IMR-90 (cell line): ENCODE results near the gene ZNF609. TPM values are rescaled to one million over a fixed set of nuclear protein-coding genes. Genes with fewer than 3 reads are reported as not detected.

ENCODE experiments used
- ATAC-seq: fragments of 200-7000 bp; cut with Tn5 transposase; 2 replicates; pipeline ENCODE4 v1.9.1; 2020; ENCODE audit warnings: low read depth, mild to moderate bottlenecking, moderate library complexity
- BruUV-seq: library from RNA; stranded (reverse); fragments of 400-500 nt; replicated peaks from 2 replicates; lab custom pipeline; 2021; lab: Mats Ljungman, UMichigan
- CTCF ChIA-PET: fragments of 300-600 bp; formaldehyde crosslinking; extraction: SDS; loops from one replicate; lab custom pipeline; 2021; ENCODE audit warnings: antibody characterized with exemption; lab: Yijun Ruan, JAX
- POLR2A ChIA-PET: fragments of 300-600 bp; sonication (Branson Sonifier 250); formaldehyde crosslinking; loops from one replicate; lab custom pipeline; 2022; ENCODE audit warnings: antibody characterized with exemption; ENCODE audit not compliant: unreplicated experiment; lab: Charles Lee
- DNase-seq: peaks from one replicate; pipeline ENCODE4 v3.0.0; 2013
- H2AFZ ChIP-seq: replicated peaks from 2 replicates; pipeline ENCODE3; 2013; ENCODE audit warnings: low read length, mild to moderate bottlenecking; ENCODE audit not compliant: poor library complexity
- H2AK5ac ChIP-seq: 2 replicates; pipeline ENCODE4 v1.6.1; 2013; ENCODE audit warnings: low read depth, low read length, inconsistent platforms
- H2AK9ac ChIP-seq: replicated peaks from 2 replicates; pipeline ENCODE3; 2013; ENCODE audit warnings: mild to moderate bottlenecking, low read depth, low read length, moderate library complexity; ENCODE audit not compliant: poor library complexity
- H2BK120ac ChIP-seq: 2 replicates; pipeline ENCODE4 v1.6.1; 2013; ENCODE audit warnings: low read depth, low read length, inconsistent platforms
- H2BK15ac ChIP-seq: 3 replicates; pipeline ENCODE4 v1.6.1; 2013; ENCODE audit warnings: low read depth, low read length, inconsistent platforms
- H2BK20ac ChIP-seq: 2 replicates; pipeline ENCODE4 v1.6.1; 2013; ENCODE audit warnings: low read depth, mild to moderate bottlenecking, inconsistent platforms, low read length, moderate library complexity
- H2BK5ac ChIP-seq: 2 replicates; pipeline ENCODE4 v1.6.1; 2013; ENCODE audit warnings: mild to moderate bottlenecking, low read depth, low read length, inconsistent platforms; ENCODE audit not compliant: poor library complexity, severe bottlenecking
- H3K14ac ChIP-seq: replicated peaks from 2 replicates; pipeline ENCODE4 v1.6.1; 2013; ENCODE audit warnings: low read depth, low read length, inconsistent platforms
- H3K18ac ChIP-seq: 2 replicates; pipeline ENCODE4 v1.6.1; 2013; ENCODE audit warnings: low read depth, low read length, control low read depth
- H3K23ac ChIP-seq: 2 replicates; pipeline ENCODE4 v1.6.1; 2013; ENCODE audit warnings: low read depth, low read length, inconsistent platforms
- H3K27ac ChIP-seq: 2 replicates; pipeline ENCODE4 v1.5.1; 2013; ENCODE audit warnings: mild to moderate bottlenecking, control low read depth, low read length; ENCODE audit not compliant: insufficient read depth
- H3K27me3 ChIP-seq: 2 replicates; pipeline ENCODE4 v1.6.1; 2013; ENCODE audit warnings: low read length; ENCODE audit not compliant: control insufficient read depth, insufficient read depth
- H3K36me3 ChIP-seq: 2 replicates; pipeline ENCODE4 v1.6.1; 2013; ENCODE audit warnings: low read length, mixed read lengths; ENCODE audit not compliant: control insufficient read depth, insufficient read depth
- H3K4ac ChIP-seq: 2 replicates; pipeline ENCODE4 v1.6.1; 2013; ENCODE audit warnings: low read depth, low read length, inconsistent platforms
- H3K4me1 ChIP-seq: 2 replicates; pipeline ENCODE4 v1.6.1; 2013; ENCODE audit warnings: low read length, mixed read lengths; ENCODE audit not compliant: control insufficient read depth, insufficient read depth
- H3K4me2 ChIP-seq: 2 replicates; pipeline ENCODE4 v1.6.1; 2013; ENCODE audit warnings: low read depth, mild to moderate bottlenecking, control low read depth, low read length, moderate library complexity
- H3K4me3 ChIP-seq: 2 replicates; pipeline ENCODE4 v1.5.1; 2013; ENCODE audit warnings: low read depth, mild to moderate bottlenecking, control low read depth, low read length, moderate library complexity; ENCODE audit not compliant: insufficient read depth
- H3K56ac ChIP-seq: 2 replicates; pipeline ENCODE4 v1.6.1; 2013; ENCODE audit warnings: low read length, inconsistent platforms; ENCODE audit not compliant: insufficient read depth; ENCODE audit errors: extremely low read depth
- H3K79me1 ChIP-seq, 2 experiments: 2 replicates each; pipeline ENCODE4 v1.6.1; 2013; ENCODE audit warnings: low read length in 2 of 2, inconsistent platforms in 1 of 2, low read depth in 1 of 2
- H3K9ac ChIP-seq: 2 replicates; pipeline ENCODE4 v1.6.1; 2013; ENCODE audit warnings: low read depth, low read length, control low read depth
- H3K9me1 ChIP-seq: 2 replicates; pipeline ENCODE4 v1.6.1; 2013; ENCODE audit warnings: low read length, inconsistent platforms; ENCODE audit not compliant: insufficient read depth
- H3K9me3 ChIP-seq: 2 replicates; pipeline ENCODE4 v1.6.1; 2013; ENCODE audit warnings: low read length; ENCODE audit not compliant: control insufficient read depth, insufficient read depth
- H4K20me1 ChIP-seq: 2 replicates; pipeline ENCODE4 v1.6.1; 2013; ENCODE audit warnings: low read length, inconsistent platforms; ENCODE audit not compliant: insufficient read depth
- H4K5ac ChIP-seq: 2 replicates; pipeline ENCODE4 v1.6.1; 2013; ENCODE audit warnings: mild to moderate bottlenecking, low read depth, low read length, control low read depth
- H4K8ac ChIP-seq, 2 experiments: 2 replicates each; pipeline ENCODE4 v1.6.1; 2013; ENCODE audit warnings: low read depth in 2 of 2, low read length in 2 of 2, control low read depth in 1 of 2, inconsistent platforms in 1 of 2
- H4K91ac ChIP-seq: 2 replicates; pipeline ENCODE4 v1.6.1; 2013; ENCODE audit warnings: low read depth, low read length, inconsistent platforms; ENCODE audit not compliant: insufficient read depth
- RAD21 ChIP-seq: IDR thresholded peaks from 2 replicates; pipeline ENCODE4 v1.6.1; 2012; ENCODE audit warnings: low read length, improper control_type of control experiment
- RFX5 ChIP-seq: IDR thresholded peaks from 2 replicates; pipeline ENCODE4 v1.8.0; 2012; ENCODE audit warnings: low read depth, mild to moderate bottlenecking, low read length, moderate library complexity
- WGBS, 2 experiments: methylation state at CpG; one replicate each; pipeline versions ENCODE4 v1.1.5 to v1.1.7; 2013; ENCODE audit warnings: missing lambda C conversion rate in 2 of 2; ENCODE audit not compliant: insufficient read length in 1 of 2; ENCODE audit errors: extremely low coverage in 2 of 2; 5-methylcytosine and 5-hydroxymethylcytosine counted together
- dilution Hi-C: fragments of 300-500 bp; cut with HindIII; formaldehyde crosslinking; loops from one replicate; pipeline ENCODE4 v1.14.3; 2018; ENCODE audit warnings: low sequenced_read_pairs; ENCODE audit not compliant: unreplicated experiment
- in situ Hi-C: fragments of 300-500 bp; cut with MboI; formaldehyde crosslinking; loops from 3 replicates; pipeline ENCODE4 v1.14.3; 2019; ENCODE audit warnings: low sequenced_read_pairs, inconsistent platforms, mixed read lengths
- intact Hi-C: fragments of 100-400 bp; cut with micrococcal nuclease; formaldehyde crosslinking; loops from 2 replicates; pipeline ENCODE4 v1.10.0; 2022
- polyA plus RNA-seq, 3 experiments: library from polyadenylated mRNA; depleted of rRNA; stranded (reverse); fragments of >200 nt; gene quantifications; 2 replicates each; pipeline ENCODE4 v1.2.3, GENCODE V29; 2012; ENCODE audit warnings: low replicate concordance in 1 of 3
- total RNA-seq: library from RNA; depleted of rRNA; stranded (reverse); fragments of >200 nt; gene quantifications from 2 replicates; pipeline ENCODE4 v1.2.3, GENCODE V29; 2012

The ZNF609 gene
- total and polyA plus RNA-seq, 2 of the 4 experiments (the other 2 are of a cell fraction), result 10.4 to 12.5 TPM

DNA sequence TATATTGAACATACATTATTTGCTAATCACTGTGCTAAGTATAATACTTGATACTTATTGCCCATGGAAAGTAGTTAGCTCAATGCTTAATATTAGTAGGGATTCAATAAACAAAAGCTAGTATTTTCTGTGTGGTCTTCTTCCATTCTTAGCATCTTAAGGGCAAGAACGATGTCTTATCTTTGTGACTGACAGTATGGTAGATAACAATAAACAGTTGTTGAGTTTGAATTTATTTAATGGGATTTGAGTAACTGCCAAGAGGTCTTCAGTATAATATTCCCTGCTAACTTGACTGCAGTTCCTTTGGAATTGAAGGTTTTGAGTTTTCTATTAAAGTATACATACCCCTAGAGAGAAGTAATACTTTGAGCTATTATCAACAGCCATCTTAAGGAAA lies 70.1 kb downstream of the ZNF609 start:
- no peak overlapping the region for H3K23ac ChIP-seq
- H2AK5ac ChIP-seq, result no peak overlapping the region
- no peak overlapping the region for H2BK15ac ChIP-seq
- BruUV-seq, result no TSS peak
- no CpG with 5 or more reads among the region's 1 CpG for WGBS, 2 experiments
- CTCF ChIA-PET, result interaction anchor here (0.6 to 1.1 kb wide), 3 partner anchors 9 to 124 kb away, joined by 3 to 5 read pairs (median 3); no protein-coding TSS in a partner anchor
- no peak overlapping the region for H2BK120ac ChIP-seq
- no peak overlapping the region for H2AK9ac ChIP-seq
- H3K4ac ChIP-seq, result no peak overlapping the region
- no peak overlapping the region for H2BK5ac ChIP-seq
- peaks cover 17% of the 10 kb centered on the region for H3K9me1 ChIP-seq
- H2AFZ ChIP-seq, result no peak overlapping the region
- no peak overlapping the region for H2BK20ac ChIP-seq
- peaks cover 44 to 84% of the 10 kb centered on the region in 2 experiments for H3K79me1 ChIP-seq
- H4K5ac ChIP-seq, result no peak overlapping the region
- H3K36me3 ChIP-seq, result peaks cover 8% of the 10 kb centered on the region
- in situ Hi-C loops, result no loop called here
- no peak overlapping the region for H4K8ac ChIP-seq
- no peaks in the 10 kb centered on the region for H3K27me3 ChIP-seq
- DNase-seq, result no peak
- H4K91ac ChIP-seq, result no peak overlapping the region
- no peak overlapping the region for H3K56ac ChIP-seq
- peaks cover 65% of the 10 kb centered on the region for H4K20me1 ChIP-seq
- POLR2A ChIA-PET, result interaction anchor here (0.5 kb wide), 1 partner anchor 549 kb away, joined by 4 read pairs; no protein-coding TSS in a partner anchor
- no peak overlapping the region for H3K27ac ChIP-seq
- intact Hi-C loops, result no loop called here
- no peak for ATAC-seq
- no peak overlapping the region for H3K14ac ChIP-seq
- H3K18ac ChIP-seq, result no peak overlapping the region
- dilution Hi-C loops, result no loop called here
- H3K9ac ChIP-seq, result no peak overlapping the region
- H3K4me3 ChIP-seq, result no peak overlapping the region
- H3K9me3 ChIP-seq, result no peaks in the 10 kb centered on the region
- TF ChIP-seq RAD21, result no peak
- TF ChIP-seq RFX5, result no peak
- H3K4me1 ChIP-seq, result peaks cover 9% of the 10 kb centered on the region
- H3K4me2 ChIP-seq, result no peak overlapping the region
